HG03196 (cell line): ENCODE results near the gene DHRS1.

Experiments
- ATAC-seq: cut with Tn5 transposase; IDR thresholded peaks from one replicate; pipeline ENCODE4 v1.9.1; 2021; ENCODE audit not compliant: unreplicated experiment

DHRS1 gene

GRCh38 chr14:24268225-24268624, 31.4 kb downstream of the DHRS1 start:
- no peak for ATAC-seq

DNA sequence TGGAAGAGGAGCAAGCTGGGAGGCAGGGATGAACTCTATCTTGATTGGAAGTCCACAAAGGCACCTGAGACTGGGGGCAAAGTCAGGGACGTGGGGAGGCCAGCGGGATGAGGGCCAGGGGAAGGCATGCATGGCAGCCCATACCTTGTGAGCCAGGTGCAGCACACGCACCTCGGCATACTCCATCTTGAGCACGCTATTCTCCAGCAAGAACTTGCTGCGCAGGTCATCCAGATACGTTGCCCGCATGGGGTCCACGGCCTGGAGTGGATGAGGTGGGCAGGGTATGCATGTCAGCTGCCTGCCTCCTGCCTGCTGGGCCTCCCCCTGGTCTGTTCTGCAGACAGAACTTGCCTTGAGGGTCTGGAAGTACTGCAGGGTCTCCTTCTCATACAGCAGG, 32.1 kb downstream of the DHRS1 start:
- ATAC-seq: no peak

DNA sequence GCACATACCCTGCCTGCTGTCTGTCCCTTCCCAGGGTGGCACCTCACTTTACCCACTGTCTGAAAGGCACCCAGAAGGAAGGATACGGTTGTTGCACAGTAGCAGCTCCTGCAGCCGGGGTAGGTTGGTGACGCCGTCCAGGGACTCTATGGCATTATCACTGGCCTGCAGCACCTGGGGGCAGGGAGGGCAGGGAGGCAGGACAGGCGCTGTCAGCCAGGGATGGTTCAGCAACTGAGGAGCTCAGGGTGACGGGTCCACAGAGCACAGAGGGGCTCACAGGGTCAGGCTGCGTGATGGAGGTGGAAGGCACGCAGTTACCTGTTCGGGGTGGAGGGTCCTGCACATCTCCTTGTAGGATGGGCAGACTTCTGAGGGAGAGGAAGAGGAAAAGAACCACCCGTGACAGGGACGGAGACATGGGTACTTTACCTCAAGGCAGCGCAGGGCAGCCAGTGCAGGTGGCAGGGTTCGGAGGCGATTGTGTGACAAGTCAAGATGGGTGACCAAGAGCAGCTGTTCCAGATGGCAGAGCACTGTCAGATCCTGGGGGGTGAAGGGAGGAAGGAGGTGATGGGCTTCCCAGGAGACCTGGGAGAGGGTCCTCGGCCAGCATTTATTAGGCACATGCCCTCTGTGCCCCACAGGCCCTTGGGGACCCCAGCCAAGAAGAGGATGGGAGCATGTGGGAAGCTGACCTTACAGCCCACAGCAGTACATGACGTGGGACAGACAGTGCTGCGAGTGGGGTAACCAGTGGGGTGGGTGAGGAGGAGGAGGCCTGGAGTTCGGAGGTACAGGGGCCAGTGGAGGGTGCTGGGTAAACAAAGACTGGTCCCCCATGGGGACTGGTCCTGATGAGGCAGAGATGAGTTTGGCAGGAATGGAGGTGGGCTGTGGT, 33.0 kb downstream of the DHRS1 start:
- no peak for ATAC-seq

GRCh38 chr14:24264298-24264697, 35.3 kb downstream of the DHRS1 start:
- no peak for ATAC-seq

- no peak for ATAC-seq
These were observed 35.7 kb downstream of the DHRS1 start for GRCh38 chr14:24263848-24264247.

DNA sequence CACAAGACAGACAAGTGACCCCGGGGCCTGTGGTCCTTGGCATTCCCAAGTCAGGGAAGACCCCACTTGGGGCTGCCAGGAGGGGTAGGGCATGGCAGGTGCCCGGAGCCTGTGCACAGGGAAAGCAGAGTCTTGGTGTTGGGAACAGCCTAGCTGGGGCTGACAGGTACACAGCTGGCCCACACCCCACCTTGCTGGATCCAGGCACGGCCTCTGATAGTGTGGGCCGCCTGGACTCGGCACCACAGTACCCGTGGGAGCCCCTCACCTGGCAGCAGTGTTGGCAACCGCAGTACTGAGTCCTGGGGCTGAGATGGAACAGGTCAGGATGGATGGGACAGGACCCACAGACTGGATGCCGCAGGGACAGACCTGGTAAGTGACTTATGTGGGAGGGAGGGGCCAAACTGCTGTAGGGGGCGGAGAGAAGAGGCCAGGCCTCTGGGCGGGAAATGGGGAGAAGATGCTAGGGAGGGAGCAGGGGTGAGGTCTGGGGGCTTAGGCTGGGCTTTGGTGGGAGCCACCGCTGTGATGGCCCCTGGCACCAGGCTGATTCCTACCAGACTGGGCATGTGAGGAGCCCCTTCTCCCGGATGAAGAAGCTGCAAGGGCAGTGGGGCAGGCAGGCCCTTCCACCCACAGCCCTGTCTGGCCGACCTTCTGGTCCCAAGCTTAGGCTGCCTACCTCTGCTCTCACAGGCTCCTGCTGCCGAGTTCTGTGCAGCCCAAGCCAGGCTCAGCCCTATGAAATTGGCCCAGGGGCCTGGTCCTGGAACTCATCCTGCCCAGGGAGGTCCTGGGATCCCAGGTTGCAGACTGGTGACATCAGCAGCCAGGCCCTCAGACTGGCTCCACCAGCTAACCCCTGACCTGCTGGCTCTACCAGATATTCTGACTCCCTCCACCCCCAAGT, 36.5 kb downstream of the DHRS1 start, which contains the start of gene TGM1:
TGM1 (minus strand) TSS at position 357 of the 913 bp plus-strand sequence. CDS start 825 bp downstream, outside the sequence.
- ATAC-seq: no peak

- ATAC-seq: no peak
These were observed 37.6 kb downstream of the DHRS1 start for GRCh38 chr14:24261969-24262327.

- no peak for ATAC-seq
These were observed 38.2 kb downstream of the DHRS1 start for GRCh38 chr14:24261256-24261968.

DNA sequence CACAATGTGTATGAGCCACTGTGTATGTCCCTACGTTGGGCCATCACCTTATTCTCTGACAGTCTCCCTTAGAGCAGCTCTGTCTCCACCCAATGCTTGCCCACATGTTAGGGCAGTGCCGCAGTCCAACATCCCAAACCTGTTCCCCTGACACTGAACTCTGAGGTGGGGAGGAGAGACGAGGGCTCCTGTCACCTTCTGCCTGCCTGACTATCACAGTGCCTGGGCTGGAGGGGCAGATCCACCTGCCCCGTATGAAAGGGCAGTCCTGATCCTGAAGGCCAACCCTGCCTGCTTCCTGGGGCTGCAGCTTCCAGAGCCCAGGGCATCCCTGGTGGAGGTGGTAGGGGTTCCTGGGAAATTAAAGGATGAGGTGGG, 38.8 kb downstream of the DHRS1 start:
- no peak for ATAC-seq

GRCh38 chr14:24260026-24260779, 39.4 kb downstream of the DHRS1 start:
- no peak for ATAC-seq

- ATAC-seq: no peak
These were observed 40.1 kb downstream of the DHRS1 start for GRCh38 chr14:24259282-24260025.

DNA sequence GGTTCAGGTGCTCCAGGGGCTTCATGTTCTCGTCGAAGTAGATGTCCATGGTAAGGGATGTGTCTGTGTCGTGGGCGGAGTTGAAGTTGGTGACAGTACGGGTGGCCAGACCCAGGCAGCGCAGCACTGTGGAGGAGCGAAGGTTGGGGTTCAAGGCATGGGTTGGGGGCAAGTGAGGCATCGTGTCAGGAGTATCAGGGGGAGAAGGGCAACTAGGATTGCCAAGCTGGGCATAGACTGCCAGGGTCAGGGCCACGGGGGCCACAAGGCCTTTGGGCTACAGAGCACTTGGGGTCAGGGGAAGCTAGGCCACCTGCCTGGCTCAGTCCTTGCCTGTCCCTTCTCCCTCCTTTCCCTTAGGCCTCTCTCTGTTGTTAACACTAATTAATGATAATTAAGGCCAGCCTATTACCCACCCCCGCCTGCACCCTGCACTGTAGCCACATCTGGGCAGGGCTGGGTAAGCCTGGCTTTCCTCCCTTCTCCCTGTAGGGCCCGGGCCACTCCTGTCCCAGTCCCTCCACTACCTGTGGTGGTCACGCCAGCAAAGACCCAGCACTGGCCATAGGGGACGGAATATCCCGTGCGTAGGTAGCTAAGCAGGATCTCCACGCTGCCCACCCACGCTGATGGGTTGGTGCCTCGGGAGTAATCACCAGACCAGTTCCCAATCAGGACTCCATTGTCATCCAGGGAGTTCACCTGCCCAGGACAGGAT, 40.9 kb downstream of the DHRS1 start:
- no peak for ATAC-seq

- no peak for ATAC-seq
These were observed 41.5 kb downstream of the DHRS1 start for GRCh38 chr14:24258119-24258518.

GRCh38 chr14:24256960-24257359, 42.6 kb downstream of the DHRS1 start:
- ATAC-seq: no peak

DNA sequence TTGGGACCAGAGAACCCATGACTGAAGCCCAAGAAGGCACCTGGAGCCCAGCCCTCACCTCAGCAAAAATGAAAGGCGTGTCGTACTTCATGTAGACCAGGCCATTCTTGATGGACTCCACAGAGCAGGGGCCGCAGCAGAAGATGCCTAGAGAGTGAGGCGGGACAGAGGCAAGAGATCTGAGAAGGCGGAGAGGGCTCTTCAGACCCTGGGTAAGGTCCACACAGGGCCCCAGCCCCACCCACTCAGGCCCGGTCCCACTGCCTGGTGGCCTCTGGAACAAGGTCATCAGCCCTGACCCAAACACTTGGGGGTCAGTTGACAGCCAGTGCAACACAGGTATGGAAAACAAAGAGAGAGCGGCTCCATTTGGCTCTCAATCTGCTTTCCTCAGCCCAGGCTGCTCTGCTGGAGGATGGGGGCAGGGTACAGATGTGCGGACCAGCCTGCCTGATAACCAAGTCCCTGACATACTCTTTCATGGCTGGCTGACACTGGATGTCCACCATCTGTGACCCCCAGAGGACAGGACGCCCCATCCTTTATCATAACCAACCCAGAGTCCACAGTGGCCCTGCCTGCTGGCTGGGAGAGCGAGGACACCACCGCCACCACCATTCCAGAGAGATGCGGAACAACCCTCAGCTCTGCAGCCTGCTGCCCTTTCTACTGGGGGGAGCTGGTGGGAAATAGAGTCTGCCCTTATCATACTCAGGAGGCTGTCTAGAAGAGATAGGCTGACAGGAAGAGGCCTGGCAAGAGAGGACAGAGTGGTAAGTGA, 43.5 kb downstream of the DHRS1 start:
- ATAC-seq: no peak

DNA sequence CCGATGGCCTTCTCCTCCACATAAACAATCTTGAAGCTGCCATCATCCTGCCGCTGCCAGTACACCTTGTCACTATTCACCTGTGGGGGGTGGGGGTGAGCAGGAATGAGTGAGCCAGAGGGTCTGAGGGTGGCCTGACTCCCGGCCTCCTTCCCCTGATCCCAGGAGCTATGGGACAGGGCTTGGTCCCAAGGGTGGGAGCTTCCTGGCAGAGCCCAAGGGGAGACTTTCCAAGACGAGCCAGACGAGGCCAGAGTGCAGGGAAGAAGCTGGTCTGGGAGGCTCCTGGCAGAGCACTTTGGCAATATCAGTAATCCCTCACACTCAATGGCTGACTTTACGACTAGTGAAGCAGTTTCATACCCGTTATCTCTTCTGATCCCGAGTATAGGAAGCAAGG, 44.1 kb downstream of the DHRS1 start:
- ATAC-seq: no peak

DNA sequence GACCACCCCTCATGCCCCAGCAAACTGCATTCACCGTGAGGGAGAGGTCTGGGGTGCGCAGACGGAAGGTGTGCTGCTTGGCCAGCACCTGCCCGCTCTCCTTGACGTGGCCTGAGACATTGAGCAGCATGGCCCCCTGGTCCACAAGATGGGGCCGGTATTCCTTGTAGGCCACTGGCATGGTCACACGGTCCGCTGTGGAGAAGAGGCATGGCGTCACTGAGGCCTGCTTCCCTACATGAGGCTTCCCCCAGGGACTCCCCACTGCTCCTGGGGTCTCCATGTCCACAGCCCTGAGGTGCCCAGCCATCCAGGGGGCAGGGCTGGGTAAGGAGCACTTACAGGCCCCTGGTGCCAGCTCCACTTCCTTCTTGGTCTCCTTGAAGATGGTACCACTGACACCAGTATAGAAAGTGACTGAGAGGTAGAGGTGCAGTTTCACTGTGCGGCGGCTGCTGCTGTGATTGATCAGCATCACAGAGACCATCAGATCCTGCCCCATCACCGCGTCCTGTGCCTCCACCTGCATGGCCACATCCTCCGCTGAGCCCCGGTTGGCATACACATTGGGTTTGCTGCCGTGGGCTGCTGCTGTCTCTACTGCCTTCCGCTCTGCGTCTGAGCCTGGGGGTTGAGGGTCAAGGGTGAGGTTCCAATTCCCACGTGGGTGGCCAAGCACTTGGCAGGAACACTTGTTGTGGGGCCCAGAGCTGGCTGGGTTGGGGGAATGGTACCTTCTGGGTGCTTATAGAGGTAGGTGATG, 44.8 kb downstream of the DHRS1 start:
- ATAC-seq: no peak

DNA sequence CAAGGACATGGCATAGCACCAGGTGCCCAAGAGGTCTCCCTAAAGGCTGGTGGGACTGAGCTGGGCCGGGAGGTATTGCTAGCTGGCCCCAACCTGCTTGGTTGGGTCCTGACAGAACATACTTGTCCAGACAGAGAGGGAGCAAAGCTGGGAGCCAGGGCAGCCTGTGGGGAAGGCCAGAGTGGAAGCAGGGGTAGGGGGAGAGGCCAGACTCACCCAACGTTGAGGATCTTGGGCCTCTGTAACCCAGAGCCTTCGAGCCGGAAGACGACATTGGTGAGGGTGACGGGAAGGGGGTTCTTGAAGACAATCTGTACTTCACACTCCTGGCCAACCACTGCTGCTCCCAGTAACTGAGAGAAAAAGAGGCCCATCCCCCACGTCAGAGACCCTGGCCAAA, 45.6 kb downstream of the DHRS1 start:
- ATAC-seq: no peak
